ENCODE results near the gene KRTAP19-6.

GRCh38 chr21:30552782-30553181 lies 11.1 kb upstream of the KRTAP19-6 start:
- TF ChIP-seq MYC (IDR thresholded peaks at IDR 0.05; ENCODE audit: low read depth, low read length) (no peak), MYC (CRISPR knock-in tag; IDR thresholded peaks at IDR 0.05; ENCODE audit: borderline replicate concordance, low read depth) (no peak), ZBTB2 (IDR thresholded peaks at IDR 0.05) (no peak), NFE2 (IDR thresholded peaks at IDR 0.05; ENCODE audit: low read depth) (no peak), SMC3 (conservative IDR thresholded peaks at IDR 0.05; ENCODE audit: insufficient read depth, low read depth, low read length) (no peak), FOXA1 (IDR thresholded peaks at IDR 0.05; ENCODE audit: borderline replicate concordance) (no peak), GATAD2B (IDR thresholded peaks at IDR 0.05; ENCODE audit: borderline replicate concordance) (no peak), MAFG (tag; conservative IDR thresholded peaks at IDR 0.05) (no peak), MTF1 (CRISPR knock-in tag; IDR thresholded peaks at IDR 0.05; ENCODE audit: borderline replicate concordance) (no peak)

All from K562 (cell line).